GM19468 (cell line): Measurements from ENCODE around the gene PKD2L1.
"Not testable (repeated sequence)": the region's sequence is repeated elsewhere in the genome, so short reads cannot be mapped to it uniquely, and the experiment has no call there.

Experiments
- ATAC-seq: cut with Tn5 transposase; IDR thresholded peaks from one replicate; pipeline ENCODE4 v1.9.1; 2021; ENCODE audit warnings: mild to moderate bottlenecking, moderate library complexity, moderate number of reproducible peaks; ENCODE audit not compliant: unreplicated experiment; ENCODE audit errors: extremely low read depth

The PKD2L1 gene

DNA sequence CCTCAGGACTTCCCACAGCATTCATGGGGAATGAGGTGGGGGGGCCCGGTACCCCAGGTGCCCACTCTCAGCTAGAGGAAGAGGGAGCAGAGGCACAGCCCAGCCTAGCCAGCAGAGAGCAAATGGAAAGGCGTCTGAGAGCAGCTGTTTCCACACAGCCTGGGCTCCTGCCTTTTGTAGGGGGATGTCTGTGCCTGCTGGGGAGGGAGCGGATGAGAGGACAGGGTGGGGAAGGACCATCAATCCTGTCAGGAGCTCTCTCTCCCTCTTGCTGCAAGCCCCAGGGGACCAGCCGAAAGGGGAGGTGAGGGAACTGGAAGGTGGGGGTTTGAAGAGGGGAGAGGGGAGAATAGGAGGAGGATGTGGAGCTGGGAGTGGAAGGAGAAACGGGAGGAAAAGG lies at the start of gene PKD2L1:
PKD2L1 (minus strand) TSS at position 150 of the 400 bp plus-strand sequence; CDS start at position 25, 125 bp downstream.
- ATAC-seq = no peak

DNA sequence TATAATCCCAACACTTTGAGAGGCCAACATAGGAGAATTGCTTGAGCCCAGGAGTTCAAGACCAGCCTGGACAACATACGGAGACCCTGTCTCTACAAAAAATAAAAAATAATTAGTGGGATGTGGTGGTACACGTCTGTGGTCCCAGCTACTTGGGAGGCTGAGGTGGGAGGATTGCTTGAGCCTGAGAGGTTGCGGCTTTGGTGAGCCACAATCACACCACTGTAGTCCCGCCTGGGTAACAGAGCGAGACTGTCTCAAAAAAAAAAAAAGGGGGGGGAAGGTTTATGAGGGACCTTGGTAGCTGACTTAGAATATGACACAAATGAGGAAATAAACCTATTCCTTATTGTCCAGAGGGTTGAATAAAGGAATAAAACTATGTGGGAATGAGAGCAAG lies 47.8 kb upstream of the PKD2L1 start:
- no peak for ATAC-seq

DNA sequence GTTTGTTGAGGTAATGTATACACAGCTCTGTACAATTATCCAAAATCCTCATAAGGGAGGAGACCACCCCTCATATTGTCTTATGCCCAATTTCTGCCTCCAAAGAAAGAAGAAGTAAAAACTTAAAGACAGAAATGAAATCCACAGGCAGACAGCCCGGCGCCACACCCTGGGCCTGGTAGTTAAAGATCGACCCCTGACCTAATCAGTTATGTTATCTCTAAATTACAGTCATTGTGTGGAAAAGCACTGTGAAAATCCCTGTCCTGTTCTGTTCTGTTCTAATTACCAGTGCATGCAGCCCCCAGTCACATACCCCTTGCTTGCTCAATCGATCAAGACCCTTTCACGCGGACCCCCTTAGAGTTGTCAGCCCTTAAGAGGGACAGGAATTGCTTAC lies 46.6 kb upstream of the PKD2L1 start:
- ATAC-seq = not testable (repeated sequence)

GRCh38 chr10:100374677-100375353 lies 44.8 kb upstream of the PKD2L1 start:
- not testable (repeated sequence) for ATAC-seq

DNA sequence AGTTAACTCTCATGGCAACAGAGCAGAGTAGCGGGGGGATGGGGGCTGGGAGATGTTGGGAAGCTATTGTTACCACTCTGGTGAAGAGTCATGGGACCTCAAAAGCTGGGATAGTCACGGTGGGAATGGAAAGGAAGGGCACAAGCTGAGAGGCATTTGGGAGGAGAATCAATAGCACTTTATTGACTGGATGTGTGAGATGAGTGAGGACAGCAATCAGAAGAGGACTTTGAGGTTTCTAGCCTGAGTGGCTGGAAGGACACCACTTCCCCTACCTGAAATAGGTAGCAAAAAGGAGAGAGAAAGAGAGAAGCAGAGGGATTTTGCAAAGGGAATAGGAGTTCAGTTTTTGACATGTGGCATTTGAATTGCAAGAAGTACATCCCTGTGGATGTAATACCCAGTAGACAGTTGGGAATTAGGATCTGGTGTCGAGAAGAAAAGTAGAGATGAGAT lies 44.2 kb upstream of the PKD2L1 start:
- ATAC-seq = no peak

DNA sequence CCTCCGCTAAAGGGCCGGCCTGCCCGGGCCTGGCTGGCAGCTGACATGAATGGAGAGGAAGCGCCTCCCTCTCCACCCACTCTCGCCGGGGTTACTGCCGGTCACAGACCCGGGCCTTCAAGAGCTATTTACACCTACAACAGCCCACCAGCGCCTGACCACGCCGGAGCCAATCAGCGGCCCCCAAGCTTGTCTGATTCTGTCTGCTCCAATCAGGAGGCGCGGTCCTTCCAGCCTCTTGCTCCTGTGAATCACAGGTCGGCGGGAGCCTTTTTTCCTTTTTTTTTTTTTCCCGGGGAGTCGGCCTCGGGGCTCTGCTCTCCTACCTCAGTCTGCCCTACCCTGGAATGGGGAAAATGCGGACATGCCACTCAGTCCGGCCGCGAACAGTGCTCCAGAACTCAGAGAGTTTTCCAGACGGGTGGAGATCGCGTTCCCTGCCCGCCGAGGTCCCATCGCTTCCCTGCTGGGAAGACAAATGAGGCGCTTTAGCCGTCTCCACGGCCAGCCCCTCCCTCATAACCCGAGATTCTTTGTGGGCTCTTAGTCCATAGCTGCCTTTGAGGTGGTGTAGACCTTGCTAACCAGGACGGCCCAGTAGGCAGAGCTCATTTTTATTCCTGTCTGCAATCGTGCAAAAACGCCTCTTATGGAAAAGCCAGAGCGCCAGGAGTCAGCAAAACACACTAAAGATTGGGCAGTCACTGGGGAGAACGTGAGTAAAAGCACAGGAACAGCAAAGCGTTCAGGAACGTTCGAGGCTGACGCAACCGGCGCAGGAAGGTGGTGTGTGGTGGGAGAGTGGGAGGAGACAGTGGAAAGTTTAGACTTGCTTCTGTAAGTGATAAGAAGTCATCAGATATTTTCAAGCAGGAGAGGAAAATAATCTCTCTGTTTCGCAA lies 43.5 kb upstream of the PKD2L1 start:
- peak; percentile 77 for ATAC-seq

DNA sequence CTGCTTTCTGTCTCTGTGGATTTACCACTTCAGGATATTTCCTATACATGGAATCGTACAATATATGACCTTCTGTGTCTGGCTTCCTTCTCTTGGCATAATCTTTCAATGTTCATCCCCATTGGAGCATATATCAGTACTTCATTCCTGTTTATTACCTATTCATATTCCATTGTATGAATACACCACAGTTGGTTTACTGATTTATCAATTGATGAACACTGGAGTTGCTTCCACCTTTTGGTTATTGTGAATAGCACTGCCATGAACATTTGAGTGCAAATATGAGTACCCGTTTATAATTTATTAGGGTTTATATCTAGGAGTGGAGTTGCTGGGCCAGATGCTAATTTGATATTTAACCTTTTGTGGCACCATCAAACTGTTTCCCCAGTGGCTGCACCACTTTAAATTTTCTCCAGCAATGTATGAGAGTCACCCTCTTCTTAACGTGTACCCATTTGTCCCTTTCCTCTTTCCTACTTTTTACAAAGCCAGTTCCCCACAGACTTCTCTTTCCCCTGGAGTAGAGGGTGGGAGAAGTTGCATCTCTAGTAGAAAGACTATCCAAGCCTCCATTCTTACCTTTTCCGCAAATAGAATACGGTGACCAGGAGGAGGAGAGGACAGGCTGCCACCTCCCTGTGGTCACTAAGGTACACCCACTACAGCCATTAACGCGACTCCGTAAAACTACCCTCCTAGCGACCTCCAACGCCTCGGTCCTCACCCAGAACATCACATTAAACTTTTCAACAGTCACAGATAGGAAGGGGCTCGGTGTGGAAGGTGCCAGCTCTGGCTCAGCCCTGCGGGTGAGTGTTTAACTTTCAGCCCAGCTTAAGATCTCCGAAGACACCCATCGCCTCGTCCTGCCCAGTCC lies 42.6 kb upstream of the PKD2L1 start:
- ATAC-seq = no peak

- no peak for ATAC-seq
Measured at GRCh38 chr10:100371482-100372027, 41.5 kb upstream of the PKD2L1 start.

DNA sequence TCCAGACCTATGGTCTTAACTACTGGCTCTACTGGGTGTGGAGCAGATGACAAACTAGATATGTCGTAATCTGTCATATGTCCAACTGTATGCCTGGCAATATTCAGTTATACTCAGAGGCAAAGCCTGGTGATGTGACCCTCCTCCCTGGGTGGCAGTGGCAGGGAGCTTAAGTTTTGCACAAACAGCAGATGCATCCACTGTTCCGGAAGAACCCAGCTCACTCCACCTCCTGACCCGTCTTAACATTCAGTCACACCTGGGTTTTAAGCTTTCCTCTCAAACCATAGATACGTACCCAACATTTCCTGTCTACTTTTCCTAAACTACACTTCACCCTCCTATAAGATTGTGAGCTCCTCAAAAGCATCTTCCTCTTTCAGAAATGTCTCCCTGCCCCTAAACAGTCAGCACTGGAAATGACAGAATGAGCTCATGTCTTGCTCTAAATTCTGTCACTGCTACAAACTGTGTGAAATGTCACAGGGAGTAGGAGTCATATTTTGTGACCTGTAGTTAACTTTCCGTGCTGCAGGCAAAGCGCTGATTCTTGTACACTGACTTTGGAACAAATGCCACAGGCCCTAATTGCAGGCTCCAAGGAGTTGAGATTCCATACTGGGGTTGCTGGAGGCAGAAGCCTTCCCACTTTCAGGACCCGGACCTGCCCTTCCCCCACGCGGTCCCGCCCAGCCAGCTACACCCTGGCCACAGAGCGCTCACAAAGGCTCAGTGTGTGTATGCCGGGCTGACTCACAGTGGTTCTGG lies 40.9 kb upstream of the PKD2L1 start:
- no peak for ATAC-seq

DNA sequence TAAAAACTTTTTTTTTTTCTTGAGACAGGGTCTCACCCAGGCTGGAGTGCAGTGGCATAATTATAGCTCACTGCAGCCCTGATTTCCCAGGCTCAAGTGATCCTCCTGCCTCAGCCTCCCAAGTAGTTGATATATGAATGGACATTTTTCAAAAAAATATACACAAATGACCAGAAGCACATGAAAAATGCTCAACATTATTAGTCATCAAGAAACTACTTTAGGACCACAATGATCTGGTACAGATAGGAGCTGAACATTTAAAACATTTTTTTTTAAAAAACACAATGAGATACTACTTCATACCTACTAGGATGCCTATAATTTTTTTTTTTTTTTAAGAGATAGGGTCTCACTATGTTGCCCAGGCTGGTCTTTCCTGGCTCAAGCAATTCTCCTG lies 38.7 kb upstream of the PKD2L1 start:
- ATAC-seq = no peak

DNA sequence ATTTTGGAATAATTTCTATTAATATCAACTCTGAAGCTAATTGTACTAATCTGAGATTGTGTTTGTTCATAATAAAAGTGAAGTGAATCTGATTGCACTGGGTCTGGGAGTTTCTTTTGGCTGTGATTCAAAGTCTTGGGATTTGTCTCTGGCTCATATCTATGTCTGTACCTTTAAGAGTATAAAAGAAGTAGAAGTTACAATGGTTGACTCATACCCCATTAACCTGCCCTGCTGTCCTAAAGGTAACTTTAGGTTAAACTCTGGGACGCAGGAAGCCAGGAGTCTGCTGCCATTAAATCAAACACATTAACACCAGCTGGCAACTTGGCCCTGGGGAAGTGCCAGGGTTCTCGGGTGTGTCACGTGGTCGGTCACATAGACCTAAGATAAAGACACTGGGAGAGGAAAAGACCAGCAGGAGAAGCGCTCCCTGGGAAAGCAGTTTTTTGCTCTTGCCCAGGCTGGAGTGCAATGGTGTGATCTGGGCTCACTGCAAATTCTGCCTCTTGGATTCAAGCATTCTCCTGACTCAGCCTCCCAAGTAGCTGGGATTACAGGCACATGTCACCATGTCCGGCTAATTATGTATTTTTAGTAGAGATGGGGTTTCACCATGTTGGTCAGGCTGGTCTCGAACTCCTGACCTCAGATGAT lies 34.8 kb upstream of the PKD2L1 start:
- no peak for ATAC-seq

GRCh38 chr10:100364175-100364574 lies 34.1 kb upstream of the PKD2L1 start:
- ATAC-seq = no peak

DNA sequence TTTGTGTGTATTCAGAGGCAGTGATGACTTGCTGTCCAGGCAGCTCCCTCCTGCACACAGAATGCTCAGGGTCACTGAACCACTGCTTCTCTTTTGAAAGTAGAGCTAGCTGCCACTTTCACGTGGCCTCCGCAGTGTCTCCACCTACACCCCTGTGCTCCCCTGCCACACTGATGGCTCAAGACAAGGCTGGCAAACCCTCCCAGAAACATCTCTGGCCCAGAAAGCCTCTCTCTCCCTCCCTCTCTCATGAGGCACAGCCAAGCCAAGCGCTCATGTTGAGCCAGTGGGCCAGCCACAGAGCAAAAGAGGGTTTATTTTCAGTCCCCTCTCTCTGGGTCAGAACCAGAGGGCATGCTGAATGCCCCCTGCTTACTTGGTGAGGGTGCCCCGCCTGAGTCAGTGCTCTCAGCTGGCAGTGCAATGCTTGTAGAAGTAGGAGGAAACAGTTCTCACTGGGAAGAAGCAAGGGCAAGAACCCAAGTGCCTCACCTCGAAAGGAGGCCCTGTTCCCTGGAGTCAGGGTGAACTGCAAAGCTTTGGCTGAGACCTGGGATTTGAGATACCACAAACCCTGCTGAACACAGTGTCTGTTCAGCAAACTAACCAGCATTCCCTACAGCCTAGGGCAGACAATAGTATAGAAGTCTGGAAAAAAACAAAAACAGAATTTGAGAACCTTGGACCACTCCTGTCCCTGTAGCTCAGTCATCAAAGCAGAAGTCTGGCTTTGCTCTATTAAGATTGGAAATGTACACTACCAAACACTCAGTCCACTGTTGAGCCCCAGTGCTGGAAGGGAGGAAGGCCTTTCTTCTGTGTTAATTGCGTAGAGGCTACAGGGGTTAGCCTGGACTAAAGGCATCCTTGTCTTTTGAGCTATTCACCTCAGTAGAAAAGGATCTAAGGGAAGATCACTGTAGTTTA lies 32.8 kb upstream of the PKD2L1 start:
- ATAC-seq = no peak

GRCh38 chr10:100360234-100360633 lies 30.2 kb upstream of the PKD2L1 start:
- ATAC-seq = no peak

GRCh38 chr10:100359529-100360150 lies 29.6 kb upstream of the PKD2L1 start:
- ATAC-seq = no peak

GRCh38 chr10:100359030-100359432 lies 29.0 kb upstream of the PKD2L1 start:
- no peak for ATAC-seq

DNA sequence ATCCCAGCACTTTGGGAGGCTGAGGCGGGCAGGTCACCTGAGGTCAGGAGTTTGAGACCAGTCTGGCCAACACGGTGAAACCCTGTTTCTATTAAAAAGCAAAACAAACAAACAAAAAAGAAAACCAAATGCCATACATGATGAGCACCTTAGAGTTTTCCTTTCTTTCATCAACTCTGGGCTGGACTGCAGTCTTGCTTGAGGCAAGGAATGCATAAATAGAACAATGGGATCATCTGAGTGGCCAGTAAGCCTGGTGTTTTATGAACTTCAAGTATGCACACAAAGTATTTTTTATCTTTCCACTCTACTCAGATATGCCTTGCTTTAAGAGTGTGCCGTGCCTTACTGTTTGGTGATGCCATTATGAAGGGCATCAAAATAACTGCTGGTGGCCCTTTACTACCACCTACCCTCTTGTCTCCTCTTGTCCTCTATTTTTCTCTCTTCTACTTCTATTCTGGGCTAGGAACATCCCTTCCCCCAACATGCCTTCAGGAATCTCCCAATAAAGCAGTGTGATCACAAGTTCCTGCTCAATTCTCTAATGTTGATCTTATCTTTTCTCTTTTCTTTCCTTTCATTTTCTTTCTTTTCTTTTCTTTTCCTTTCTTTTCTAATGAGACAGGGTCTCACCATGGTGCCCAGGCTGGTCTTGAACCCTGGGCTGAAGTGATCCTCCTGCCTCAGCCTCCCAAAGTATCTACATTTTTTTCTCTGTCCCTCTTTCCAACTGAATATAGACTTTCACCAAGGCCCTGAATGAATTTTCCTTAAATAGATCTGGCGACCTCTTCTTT lies 27.2 kb upstream of the PKD2L1 start:
- no peak for ATAC-seq
